Stimulated activated CD4-positive, alpha-beta T cell treated with anti-CD3 and anti-CD28 coated beads, Interleukin-1b, Interleukin-23, amount 100 ng/mL, for 48 hours (primary cell): ENCODE results near the gene FGGY.
"Not testable (repeated sequence)": the region's sequence is repeated elsewhere in the genome, so short reads cannot be mapped to it uniquely, and the experiment has no call there.

Experiments
- DNase-seq: peaks from one replicate; pipeline ENCODE4 v3.0.0-alpha.2; 2020

FGGY gene

DNA sequence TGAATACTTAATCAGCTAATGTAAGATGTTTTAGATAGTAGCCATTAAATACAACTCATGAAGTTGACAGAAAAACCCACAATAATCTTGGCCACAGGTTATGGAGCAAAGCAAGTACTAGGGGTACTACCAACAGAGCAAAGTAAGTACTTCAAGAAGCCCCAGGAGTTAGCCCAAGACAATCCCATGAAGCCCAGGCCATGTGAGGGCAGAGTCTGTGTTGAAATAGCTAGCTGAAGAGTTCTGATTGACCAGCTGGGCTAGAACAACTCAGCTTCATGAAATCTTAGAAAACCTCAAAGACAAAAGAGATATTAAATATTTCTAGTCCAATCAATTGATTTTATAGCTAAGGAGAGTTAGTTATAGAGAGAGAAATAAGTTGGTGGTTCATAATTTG lies 304.9 kb downstream of the FGGY start:
- no peak for DNase-seq

DNA sequence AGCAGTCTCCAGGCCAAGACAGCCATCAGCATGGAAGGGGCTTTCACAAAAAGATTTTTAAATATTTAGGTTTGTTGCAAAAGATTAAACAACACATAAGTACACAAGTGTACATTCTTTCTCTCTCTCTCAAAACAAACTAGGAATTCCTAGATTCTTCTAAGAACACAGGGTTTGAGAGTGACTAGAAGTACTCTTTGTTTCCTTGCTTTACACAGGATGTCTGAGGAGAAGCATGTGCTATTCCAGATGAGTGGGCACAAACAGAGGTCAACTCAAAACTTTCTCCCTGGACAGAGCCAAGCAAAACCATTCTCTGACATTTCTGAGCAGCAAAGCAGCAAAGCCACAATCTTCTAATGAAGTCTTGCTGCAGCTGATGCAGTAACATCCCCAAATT lies 307.3 kb downstream of the FGGY start:
- DNase-seq = no peak

DNA sequence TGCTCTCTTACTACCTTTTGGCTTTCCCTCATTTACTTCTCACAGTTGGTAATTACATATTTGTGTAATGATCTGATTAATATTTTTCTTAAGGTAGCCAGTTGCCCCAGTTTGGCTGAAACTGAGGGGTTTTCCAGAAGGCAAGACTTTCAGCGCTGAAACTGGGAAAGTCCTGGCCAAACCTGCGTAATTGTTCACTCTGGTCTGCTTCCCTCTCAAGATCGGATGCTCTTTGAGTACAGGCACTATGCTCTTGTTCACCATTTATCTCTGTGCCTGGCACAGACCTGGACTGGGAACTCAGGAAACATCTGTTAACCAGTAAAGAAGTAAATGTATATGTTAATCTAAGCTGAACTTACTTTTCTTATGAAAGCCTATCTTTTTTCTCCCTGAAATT lies 308.3 kb downstream of the FGGY start:
- DNase-seq = no peak

DNA sequence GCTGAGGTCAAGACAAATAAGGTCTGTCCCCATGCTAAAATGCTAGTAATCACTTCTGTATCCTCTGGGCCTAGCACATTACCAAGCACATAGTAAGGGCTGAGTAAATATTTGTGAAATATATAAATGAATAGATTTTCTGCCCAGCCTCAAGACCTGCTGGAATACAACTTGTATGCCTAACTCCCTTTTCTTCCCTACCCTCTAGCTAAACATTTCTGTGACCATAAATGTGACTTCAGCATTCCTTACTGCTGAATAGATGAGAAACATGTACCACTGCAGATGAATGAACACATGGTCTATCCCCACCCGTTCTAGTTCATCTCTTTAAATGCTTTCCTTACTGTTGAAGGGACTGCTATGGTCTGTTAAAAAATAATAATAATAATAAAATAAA lies 308.9 kb downstream of the FGGY start:
- no peak for DNase-seq

DNA sequence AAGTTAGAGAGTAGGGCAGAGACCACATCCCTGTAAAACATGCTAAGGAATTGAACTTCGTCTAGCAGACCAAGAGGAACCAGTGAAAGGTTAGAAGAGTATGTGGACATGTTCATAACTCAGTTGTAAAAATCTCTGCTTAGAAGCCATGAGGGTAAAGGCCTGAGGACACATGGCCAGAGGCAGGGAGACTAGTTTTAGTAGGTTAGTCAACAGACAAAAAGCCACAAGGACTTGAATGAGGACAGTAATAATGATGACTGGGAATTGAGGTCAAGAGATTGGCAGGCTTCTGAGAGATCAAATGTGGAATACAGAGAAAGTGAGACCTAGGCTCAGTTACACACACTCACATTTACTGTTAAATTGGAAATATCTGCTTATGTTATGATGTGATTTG lies 312.4 kb downstream of the FGGY start:
- no peak for DNase-seq

DNA sequence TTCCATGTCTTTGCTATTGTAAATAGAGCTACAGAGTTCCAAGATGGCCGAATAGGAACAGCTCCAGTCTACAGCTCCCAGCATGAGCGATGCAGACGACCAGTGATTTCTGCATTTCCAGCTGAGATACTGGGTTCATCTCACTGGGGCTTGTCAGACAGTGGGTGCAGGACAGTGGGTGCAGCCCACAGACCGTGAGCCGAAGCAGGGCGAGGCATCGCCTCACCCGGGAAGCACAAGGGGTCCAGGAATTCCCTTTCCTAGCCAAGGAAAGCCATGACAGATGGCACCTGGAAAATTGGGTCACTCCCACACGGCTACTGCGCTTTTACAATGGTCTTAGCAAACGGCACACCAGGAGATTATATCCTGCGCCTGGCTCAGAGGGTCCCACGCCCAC lies 313.6 kb downstream of the FGGY start:
- DNase-seq = not testable (repeated sequence)

DNA sequence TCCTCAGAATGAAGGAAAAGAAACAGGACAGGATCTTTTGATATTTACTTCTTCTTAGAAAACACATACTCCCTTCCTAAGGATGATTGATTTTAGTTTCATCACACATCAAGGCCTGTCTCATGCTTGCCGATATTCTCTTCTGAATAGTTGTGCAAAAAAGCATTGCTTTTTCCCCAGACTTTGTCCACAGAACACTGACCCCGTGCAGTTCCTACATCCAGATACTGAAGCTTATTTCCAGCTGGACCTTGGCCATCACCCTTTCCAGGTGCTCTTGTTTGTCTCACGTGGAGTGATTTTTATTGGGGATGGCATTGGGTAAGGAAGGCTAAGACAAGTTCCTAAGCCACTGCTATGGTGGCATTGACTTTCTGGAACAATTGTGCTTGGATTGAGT lies 320.5 kb downstream of the FGGY start:
- DNase-seq = no peak

DNA sequence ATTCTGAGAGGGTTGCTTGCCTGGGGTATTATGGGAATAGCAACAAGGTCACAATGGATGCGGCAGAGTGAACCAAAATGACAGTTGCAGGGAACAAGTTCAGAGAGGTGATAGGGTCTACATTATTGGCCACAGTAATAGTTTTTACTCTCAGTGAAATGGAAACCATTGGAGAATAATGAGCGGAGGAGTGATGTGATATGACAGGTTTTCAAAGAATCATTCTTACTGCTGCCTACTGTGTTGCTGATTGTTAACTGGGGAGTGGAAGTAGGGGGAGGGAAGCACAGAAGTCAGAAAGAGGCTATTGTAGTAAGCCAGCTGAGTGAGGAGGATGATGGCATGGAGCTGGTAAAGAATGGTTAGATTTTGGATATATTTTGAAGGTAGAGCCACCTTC lies 322.7 kb downstream of the FGGY start:
- no peak for DNase-seq

DNA sequence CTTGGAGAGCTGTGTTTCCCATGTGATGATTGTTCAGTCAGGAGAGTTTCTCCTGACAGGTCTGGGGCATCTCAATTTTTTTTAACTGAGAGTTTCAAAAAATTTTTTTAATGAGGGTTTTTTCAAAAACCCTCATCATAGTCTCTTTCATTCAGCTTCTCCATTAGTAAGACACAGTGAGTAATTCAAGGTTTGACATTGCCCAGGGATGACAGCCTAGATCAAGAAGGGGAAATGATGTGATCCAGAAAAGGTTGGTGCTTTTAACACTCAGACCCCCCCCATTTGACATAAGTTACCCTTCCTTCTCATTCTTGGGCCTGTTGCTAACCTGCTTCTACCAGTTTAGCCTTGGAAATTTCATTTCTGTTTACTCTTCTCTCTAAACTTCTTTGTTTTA lies 328.5 kb downstream of the FGGY start:
- no peak for DNase-seq

DNA sequence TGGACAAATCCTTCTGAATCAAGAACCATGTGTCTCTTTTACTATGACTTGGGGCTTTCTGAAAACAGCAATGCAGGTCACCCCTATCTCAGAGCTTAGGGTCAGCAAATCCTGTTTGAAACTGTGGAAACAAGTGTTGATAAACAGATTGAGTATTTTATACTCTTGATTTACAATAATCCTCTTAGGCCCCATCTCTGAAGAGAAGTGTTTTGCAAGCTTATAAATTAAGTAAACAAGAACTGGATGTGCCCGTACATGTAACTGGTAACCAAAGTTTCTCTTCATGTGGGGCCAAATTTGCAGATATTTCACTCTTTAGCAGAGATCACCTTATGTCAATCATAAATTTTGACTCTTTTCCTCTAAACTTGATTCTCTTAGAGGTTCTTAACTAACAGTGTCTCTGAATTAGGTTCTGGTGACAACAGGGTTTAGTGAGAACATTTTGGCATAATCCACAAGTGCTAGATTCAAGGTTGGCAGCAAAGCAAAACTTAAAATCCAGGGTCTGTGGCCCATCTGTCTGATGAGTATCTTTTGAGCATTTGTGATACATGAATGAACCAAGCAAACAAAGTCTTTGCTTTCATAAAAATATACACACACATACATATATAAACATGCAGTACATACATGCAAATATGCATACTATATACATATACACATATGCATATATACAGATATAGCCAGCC lies 334.8 kb downstream of the FGGY start:
- DNase-seq = no peak

DNA sequence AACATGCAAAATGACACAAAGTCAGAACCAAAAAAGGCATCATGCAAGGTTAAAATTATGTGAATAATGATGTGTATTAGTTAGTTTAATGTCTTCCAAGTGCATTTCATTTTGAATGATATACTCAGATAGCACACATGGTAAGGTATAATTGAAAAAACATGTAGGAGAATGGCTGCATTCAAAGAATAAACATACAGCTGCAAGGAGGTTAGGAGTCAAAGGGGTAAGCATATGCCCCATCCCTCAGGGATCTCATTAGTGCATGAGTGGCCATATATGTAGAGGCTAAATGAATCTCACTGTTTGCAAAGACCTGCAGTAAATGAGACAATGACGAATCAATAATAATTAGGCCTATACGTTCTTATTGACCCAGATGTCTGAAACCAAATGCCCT lies 338.2 kb downstream of the FGGY start:
- DNase-seq = no peak

DNA sequence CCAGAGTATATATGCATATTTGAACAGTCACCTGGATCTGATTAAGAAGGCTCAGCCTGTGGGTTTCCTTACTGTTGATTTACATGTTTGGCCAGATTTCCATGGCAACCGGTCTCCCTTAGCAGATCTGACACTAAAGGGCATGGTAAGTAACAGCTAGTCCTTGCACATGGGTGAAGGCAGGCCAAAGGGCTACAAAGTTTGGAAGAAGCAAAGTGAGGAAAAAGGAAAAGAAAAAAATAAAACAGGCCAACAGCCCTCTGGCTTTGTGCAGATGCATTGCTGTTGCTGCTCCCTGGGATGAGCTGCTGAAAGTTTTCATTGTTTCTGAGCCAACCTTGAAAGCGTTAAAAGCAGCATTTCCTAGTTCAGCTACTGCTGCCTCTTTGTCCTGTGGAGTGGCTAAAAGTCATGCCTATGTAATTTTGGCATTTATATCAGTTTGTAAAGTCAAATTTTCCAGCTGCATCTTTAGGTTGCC lies 341.4 kb downstream of the FGGY start:
- DNase-seq = no peak

DNA sequence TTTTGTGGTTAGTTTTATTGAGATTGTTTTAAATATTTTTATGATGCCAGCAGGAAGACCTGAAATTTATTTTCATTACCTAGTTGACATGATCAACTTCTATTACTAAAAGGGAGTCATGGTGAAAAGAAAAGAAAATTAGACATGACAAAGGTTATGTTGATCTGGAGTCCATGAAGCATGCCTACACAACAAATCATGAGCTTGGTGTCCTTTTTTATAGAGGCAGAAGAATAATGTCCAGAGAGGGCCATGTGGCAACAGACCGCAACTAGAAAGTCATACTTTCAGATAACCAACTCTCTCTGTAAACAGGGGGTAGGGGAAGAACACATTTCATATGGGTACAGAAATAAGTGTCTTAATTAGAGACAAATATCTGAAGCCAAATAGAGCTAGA lies 342.4 kb downstream of the FGGY start:
- no peak for DNase-seq

DNA sequence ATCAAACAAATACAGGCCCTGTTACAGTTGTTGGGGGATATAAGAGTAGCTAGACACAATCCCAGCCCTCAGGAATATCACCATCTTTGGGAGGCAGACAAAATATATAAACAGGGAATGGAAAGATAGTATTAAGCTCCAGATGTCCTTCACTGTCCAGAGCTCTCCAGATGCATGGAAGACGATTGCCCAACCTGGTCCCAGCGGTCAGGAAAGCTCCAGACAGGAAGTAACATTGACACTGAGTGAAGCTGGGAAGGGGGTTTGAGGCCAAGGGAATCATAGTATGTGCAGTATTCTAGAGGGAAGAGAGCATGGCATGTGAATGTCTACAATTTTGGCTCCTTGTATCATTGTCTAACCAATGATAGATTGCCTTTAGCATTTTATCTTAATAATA lies 344.0 kb downstream of the FGGY start:
- no peak for DNase-seq

DNA sequence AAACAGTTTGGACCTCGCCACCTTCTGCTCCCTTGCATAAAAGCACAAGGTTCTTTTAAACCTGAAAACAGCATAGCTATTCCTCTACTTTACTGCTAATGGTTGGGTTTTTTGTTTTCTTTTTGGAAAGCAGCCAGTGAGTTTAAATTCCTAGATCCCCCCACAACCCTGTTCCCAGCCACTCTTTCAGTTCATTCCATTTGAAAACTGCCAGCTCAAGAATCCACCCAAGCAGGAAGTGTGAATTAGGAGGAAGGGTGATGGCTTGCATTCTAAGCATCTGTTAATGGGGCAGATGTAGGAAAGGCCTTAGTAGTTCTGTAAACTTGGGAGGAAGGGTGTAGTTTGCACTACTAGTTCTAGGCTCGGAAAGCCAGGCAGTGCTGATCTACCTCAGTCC lies 344.9 kb downstream of the FGGY start:
- no peak for DNase-seq

DNA sequence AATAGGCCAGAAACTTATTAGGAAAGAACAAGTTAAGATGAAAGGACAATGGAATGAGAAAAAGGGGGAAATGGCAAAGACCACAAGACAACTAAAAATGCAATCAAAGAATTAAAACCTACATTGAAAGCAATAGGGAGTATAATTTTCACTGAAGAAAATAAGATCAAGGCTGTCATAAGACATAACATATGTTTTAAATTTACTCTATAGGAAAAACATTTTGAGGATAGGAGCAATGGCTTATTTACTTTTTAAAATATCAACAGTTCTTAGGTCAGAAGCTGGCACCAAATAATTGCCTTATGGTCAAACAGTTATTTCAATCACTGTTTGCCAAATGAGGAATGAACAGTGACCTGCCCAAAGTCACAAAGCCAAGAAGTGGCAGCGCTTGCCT lies 346.6 kb downstream of the FGGY start:
- DNase-seq = no peak

DNA sequence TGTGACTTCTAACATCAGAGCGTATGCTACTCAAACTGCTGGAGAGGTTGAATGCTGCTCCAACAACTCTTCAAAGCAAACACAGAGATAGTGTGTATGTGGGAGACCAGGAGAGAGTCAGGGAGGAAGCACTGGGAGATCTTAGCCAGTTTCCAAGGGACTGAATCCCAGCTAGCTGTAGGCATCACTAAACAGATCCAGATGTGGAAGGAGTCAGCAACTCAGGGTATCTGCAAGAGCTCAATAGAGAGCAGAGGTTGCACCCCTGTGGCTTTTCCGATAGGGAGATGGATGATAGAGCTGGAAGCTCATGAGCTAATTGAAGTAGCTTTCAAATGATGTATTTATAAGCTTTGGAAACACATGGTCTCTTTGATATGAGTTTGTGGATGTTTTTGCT lies 349.0 kb downstream of the FGGY start:
- no peak for DNase-seq

DNA sequence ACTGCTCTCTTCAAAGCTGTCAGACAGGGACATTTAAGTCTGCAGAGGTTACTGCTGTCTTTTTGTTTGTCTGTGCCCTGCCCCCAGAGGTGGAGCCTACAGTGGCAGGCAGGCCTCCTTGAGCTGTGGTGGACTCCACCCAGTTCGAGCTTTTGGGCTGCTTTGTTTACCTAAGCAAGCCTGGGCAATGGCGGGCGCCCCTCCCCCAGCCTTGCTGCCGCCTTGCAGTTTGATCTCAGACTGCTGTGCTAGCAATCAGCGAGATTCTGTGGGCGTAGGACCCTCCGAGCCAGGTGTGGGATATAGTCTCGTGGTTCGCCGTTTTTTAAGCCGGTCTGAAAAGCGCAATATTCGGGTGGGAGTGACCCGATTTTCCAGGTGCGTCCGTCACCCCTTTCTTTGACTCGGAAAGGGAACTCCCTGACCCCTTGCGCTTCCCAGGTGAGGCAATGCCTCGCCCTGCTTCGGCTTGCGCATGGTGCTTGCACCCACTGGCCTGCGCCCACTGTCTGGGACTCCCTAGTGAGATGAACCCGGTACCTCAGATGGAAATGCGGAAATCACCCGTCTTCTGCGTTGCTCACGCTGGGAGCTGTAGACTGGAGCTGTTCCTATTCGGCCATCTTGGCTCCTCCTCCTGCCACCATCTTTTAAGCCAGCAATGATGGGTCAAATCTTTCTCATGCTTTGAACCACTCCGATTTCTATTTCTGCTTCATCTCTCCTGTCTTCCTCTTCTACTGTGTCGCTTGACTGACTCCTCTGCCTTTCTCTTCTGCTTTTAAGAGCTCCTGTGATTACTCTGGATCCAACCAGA lies 356.5 kb downstream of the FGGY start:
- not testable (repeated sequence) for DNase-seq

DNA sequence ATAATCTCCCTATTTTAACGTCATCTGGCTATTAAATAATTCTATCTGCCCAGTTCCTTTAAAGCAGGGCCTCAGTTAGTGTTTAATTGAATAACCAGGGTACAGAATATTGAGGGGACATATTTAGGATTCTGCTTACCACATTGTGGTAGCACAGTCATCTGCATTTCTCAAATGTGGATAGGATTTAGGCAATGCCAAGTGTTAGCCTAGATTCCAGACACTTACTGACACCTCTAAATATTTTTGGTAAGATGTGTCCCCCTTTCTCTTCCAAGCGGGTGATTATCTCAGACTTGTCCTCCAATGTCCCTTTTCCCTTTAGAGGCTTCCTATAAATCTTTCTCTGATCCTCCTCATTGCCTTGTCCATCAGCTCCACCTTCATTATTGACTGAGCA lies 357.1 kb downstream of the FGGY start:
- DNase-seq = no peak

DNA sequence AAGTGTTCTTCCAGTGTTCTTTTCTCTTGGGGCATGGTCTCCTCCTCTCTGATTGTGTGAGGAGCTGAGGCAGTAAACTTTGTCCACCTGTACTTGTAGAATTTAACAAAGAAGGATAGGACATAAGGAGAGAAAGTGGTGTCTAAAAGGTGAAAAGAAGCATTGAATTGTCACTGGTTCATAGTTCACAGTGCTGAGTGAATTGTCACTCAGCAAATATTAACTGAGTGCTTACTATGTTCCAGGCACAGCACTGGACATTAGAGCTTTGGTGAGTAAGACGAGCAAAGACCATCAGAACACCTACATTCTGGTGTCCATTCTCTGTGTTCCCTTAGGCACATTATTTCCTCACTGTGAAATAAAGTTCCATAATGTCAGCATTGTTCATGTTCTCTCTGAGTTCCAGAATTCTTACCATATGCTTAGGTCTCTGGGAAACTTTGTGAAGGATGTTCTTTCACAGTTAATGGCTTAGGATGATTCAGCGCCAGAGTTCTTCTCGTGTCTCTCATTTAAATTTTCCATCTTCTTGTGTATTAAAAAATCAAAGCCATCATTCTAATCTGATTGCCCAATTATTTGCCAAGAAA lies 361.1 kb downstream of the FGGY start:
- DNase-seq = no peak

DNA sequence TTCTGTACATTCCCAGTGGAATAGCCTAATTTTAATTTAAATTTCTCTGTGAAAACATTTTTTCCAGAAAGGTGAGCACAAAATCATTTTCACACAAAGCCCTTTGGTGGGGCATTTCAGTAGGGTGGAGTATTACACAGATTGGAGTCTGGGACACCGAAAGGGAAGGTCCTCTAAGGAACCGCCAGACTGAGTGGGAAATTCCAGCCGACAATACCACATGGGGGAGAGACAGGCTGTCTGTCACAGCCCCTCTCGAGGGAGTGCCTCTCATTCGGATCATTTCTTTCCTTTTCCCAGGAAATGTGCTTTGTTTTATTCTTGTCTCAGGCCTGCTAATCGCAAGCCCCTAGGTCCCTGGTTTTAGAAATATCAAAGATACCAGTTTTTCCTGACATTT lies 367.3 kb downstream of the FGGY start:
- no peak for DNase-seq

DNA sequence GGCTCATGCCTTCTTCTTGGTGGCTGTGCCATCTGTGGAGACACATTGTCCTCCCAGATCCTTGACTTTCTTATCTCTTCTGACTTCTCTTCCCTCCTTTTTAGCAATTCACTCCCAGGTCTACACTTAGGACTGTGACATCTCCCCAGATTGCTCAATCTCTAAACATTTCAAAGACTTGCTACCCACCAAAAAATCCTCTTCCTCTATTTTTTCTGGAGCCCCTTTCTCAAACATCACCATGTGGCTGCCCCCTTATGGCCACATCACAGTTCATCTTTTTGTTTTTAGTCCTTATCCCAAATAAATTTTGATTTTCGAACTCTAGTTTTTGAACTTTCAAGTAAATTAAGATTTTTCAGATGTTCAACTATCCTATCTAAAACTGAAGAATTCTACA lies 369.2 kb downstream of the FGGY start:
- DNase-seq = no peak

DNA sequence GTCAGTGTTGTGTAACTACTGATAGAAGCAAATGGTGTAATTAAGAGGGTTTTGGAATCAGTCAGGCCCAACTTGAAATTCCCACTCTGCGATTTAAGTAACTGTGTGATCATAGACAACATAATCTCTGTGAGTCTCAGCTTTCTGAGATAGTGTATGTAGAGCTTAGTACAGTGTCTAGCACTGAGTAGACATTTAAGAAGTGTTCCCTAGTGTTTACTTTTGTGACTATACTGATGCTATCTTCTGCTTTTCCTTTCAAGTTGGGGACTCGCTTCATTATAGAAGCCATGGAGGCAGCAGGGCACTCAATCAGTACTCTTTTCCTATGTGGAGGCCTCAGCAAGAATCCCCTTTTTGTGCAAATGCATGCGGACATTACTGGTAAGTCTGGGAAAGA lies 370.1 kb downstream of the FGGY start:
- no peak for DNase-seq

DNA sequence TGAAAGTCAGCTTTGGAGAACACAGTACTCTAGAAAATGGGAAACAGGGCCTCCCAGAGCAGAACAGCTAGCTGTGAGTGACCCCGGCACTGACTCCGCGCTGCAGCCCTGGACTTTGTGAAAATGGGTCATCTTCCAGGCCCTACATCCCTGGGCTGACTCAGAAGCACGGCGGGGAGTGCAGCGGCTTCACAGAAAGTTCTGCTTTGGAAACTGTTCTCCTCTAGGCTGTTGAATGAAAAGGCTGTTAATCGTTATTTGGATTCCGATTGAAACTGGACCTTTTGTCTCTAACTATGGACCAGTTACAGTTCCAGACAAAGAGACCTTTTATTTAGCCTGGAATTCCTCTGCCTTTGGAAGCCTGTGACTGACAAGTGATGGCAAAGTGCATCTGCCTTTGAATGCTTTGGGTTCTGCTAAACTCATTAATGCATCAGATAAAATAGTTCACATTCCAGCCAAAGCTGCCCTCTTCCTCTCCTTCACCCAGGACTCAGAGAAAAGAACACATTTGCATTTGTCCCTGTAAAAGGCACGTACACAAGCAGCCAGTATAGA lies 372.9 kb downstream of the FGGY start:
- no peak for DNase-seq
